ENCODE data around the gene IER2. TPM values are rescaled to one million over a fixed set of nuclear protein-coding genes. Genes with fewer than 3 reads are reported as not detected.
A peak's percentile ranks its signal among the peaks of the same experiment; 100 is the strongest.

The IER2 gene
- total and polyA plus RNA-seq, 9 of the 15 experiments (the other 6 are each of a cell fraction or from before 2014, with no cell fraction given), result 4.5 to 205 (median 23.7) TPM

- no peak for TF ChIP-seq PTRF (tag; IDR thresholded peaks at IDR 0.05)
- no peak for TF ChIP-seq ILF3 (IDR thresholded peaks at IDR 0.05; ENCODE audit: borderline replicate concordance)
- TF ChIP-seq CBX3 (IDR thresholded peaks at IDR 0.05; ENCODE audit: borderline replicate concordance in 1 of 2, low read length in 2 of 2), result peak in 1 of 2 experiments; percentile 70; a peak in 1 of 3 replicates
- no peak for TF ChIP-seq ZNF77 (CRISPR knock-in tag; IDR thresholded peaks at IDR 0.05)
- TF ChIP-seq HNRNPUL1 (IDR thresholded peaks at IDR 0.05; ENCODE audit: low read length), result no peak
- 0 out of 2 replicates have a peak, but pooled peaks have one; percentile 10 for TF ChIP-seq ELF4 (CRISPR knock-in tag; IDR thresholded peaks at IDR 0.05)
- TF ChIP-seq TCFL5 (CRISPR knock-in tag; conservative IDR thresholded peaks at IDR 0.05), result no peak
- no peak for TF ChIP-seq MGA (IDR thresholded peaks at IDR 0.05)
- peak in 1 of 2 experiments; percentile 17; a peak in 1 of 4 replicates for TF ChIP-seq ZMIZ1 (IDR thresholded peaks at IDR 0.05; ENCODE audit: low read depth in 2 of 2, low read length in 2 of 2)
- TF ChIP-seq ZNF311 (CRISPR knock-in tag; IDR thresholded peaks at IDR 0.05), result no peak
- TF ChIP-seq TOE1 (IDR thresholded peaks at IDR 0.05; ENCODE audit: borderline replicate concordance), result peak; percentile 67; the same call in 1 of the 2 replicates
- no peak for TF ChIP-seq TOE1 (CRISPR knock-in tag; IDR thresholded peaks at IDR 0.05; ENCODE audit: borderline replicate concordance, low read depth)
- TF ChIP-seq JUNB (CRISPR knock-in tag; conservative IDR thresholded peaks at IDR 0.05), result no peak
These were observed at the start of gene IER2, which contains the start of gene STX10 (continued) for GRCh38 chr19:13150187-13150930.
